HCT116 (cell line): ENCODE measurements around the gene LCN6. TPM values are rescaled to one million over a fixed set of nuclear protein-coding genes. Genes with fewer than 3 reads are reported as not detected.
"Not testable (repeated sequence)": the region's sequence is repeated elsewhere in the genome, so short reads cannot be mapped to it uniquely, and the experiment has no call there.

ENCODE experiments used
- ATAC-seq: fragments of 200-7000 bp; cut with Tn5 transposase; 2 replicates; pipeline ENCODE4 v1.9.1; 2020; ENCODE audit warnings: mild to moderate bottlenecking, moderate library complexity
- BruUV-seq: library from RNA; stranded (reverse); fragments of 400-500 nt; replicated peaks from 2 replicates; lab custom pipeline; 2021; lab: Mats Ljungman, UMichigan
- CTCF ChIA-PET: fragments of 300-600 bp; sonication (Branson Sonifier 250); formaldehyde crosslinking; loops from one replicate; lab custom pipeline; 2021; ENCODE audit warnings: antibody characterized with exemption; lab: Charles Lee
- POLR2A ChIA-PET: fragments of 300-600, 350-600 bp; sonication (Branson Sonifier 250); formaldehyde crosslinking; loops from one replicate; lab custom pipeline; 2021; ENCODE audit warnings: antibody characterized with exemption; lab: Charles Lee
- RAD21 ChIA-PET, 2 experiments: fragments of 300-600 bp; sonication (Branson Sonifier 250); formaldehyde crosslinking; loops; one replicate each; lab custom pipeline; 2023; ENCODE audit warnings: low total read pairs in 2 of 2; ENCODE audit not compliant: uncharacterized antibody in 2 of 2, unreplicated experiment in 2 of 2, low non-redundant PET in 1 of 2; lab: Charles Lee
- DNase-seq: peaks from one replicate; pipeline ENCODE4 v3.0.0-alpha.2; 2010; ENCODE audit warnings: low read depth, low spot score
- H2AFZ ChIP-seq: fragments of 200-600 bp; shearing (Covaris generic), sonication (generic); 2 replicates; pipeline ENCODE4 v1.6.1; 2017; ENCODE audit warnings: low read depth, mixed run types, mixed read lengths, antibody characterized with exemption, low read length; ENCODE audit not compliant: poor library complexity, severe bottlenecking
- H3K27ac ChIP-seq: 2 replicates; pipeline ENCODE4 v1.5.1; 2012; ENCODE audit warnings: low read depth, low read length
- H3K27me3 ChIP-seq: fragments of 200-600 bp; sonication (generic); 2 replicates; pipeline ENCODE4 v1.6.1; 2016; ENCODE audit warnings: mixed run types, low read length, mixed read lengths; ENCODE audit not compliant: insufficient read depth
- H3K36me3 ChIP-seq, 2 experiments: fragments of 200-500 bp in 1 of 2; fragments of 200-600 bp in 1 of 2; sonication (Bioruptor generic) in 1 of 2; sonication (generic) in 1 of 2; 2 replicates each; pipeline versions ENCODE4 v1.5.1 to v1.6.1; 2014 to 2016; ENCODE audit warnings: low read length in 2 of 2, inconsistent platforms in 1 of 2, mixed read lengths in 1 of 2, mixed run types in 1 of 2; ENCODE audit not compliant: insufficient read depth in 2 of 2, control insufficient read depth in 1 of 2
- H3K4me1 ChIP-seq, 2 experiments: fragments of 200-600 bp in 1 of 2; sonication (generic) in 1 of 2; 2 replicates each; pipeline versions ENCODE4 v1.5.1 to v1.6.1; 2012 to 2017; ENCODE audit warnings: low read length in 2 of 2, inconsistent platforms in 1 of 2, mild to moderate bottlenecking in 1 of 2, mixed read lengths in 1 of 2, mixed run types in 1 of 2, moderate library complexity in 1 of 2; ENCODE audit not compliant: insufficient read depth in 2 of 2, control insufficient read depth in 1 of 2
- H3K4me2 ChIP-seq: fragments of 200-600 bp; sonication (generic); 2 replicates; pipeline ENCODE4 v1.6.1; 2017; ENCODE audit warnings: mixed run types, low read length, mixed read lengths
- H3K4me3 ChIP-seq, 2 experiments: fragments of 200-600 bp in 1 of 2; sonication (generic) in 1 of 2; replicated peaks in 1 of 2; 2 replicates each; pipeline ENCODE4 v1.5.1; 2011 to 2016; ENCODE audit warnings: low read length in 2 of 2, control low read depth in 1 of 2, low read depth in 1 of 2, mild to moderate bottlenecking in 1 of 2, mixed read lengths in 1 of 2, mixed run types in 1 of 2
- H3K79me2 ChIP-seq: fragments of 200-600 bp; sonication (generic); 2 replicates; pipeline ENCODE4 v1.6.1; 2017; ENCODE audit warnings: mild to moderate bottlenecking, mixed run types, low read length, moderate library complexity, mixed read lengths; ENCODE audit not compliant: insufficient read depth
- H3K9ac ChIP-seq: fragments of 200-600 bp; sonication (generic); 2 replicates; pipeline ENCODE4 v1.6.1; 2016; ENCODE audit warnings: low read length, mixed read lengths
- H3K9me2 ChIP-seq: fragments of 200-600 bp; sonication (generic), shearing (Covaris generic); 2 replicates; pipeline ENCODE4 v1.6.1; 2017; ENCODE audit warnings: mixed run types, mild to moderate bottlenecking, moderate library complexity; ENCODE audit not compliant: insufficient read depth
- H3K9me3 ChIP-seq, 2 experiments: fragments of 200-500 bp in 1 of 2; fragments of 200-600 bp in 1 of 2; sonication (Bioruptor generic) in 1 of 2; sonication (generic) in 1 of 2; 2 replicates each; pipeline ENCODE4 v1.6.1; 2014 to 2017; ENCODE audit warnings: low read length in 2 of 2, mixed read lengths in 2 of 2, inconsistent platforms in 1 of 2, low read depth in 1 of 2, mild to moderate bottlenecking in 1 of 2, mixed run types in 1 of 2, moderate library complexity in 1 of 2; ENCODE audit not compliant: control insufficient read depth in 1 of 2, insufficient read depth in 1 of 2
- H4K20me1 ChIP-seq: fragments of 200-600 bp; sonication (generic), shearing (Covaris generic); 2 replicates; pipeline ENCODE4 v1.6.1; 2017; ENCODE audit warnings: mixed run types, mild to moderate bottlenecking, moderate library complexity; ENCODE audit not compliant: insufficient read depth
- EGR1 ChIP-seq: IDR thresholded peaks from 2 replicates; pipeline ENCODE4 v1.6.1; 2012; ENCODE audit warnings: low read depth
- EZH2phosphoT487 ChIP-seq: fragments of 200-600 bp; IDR thresholded peaks from 2 replicates; pipeline ENCODE4 v1.6.1; 2018; ENCODE audit warnings: antibody characterized with exemption, borderline replicate concordance
- JUND ChIP-seq: IDR thresholded peaks from 2 replicates; pipeline ENCODE4 v1.6.1; 2012
- RAD21 ChIP-seq: IDR thresholded peaks from 2 replicates; pipeline ENCODE4 v1.6.1; 2012; ENCODE audit warnings: low read depth, mild to moderate bottlenecking
- ZFX ChIP-seq: fragments of 450-650 bp; IDR thresholded peaks from 2 replicates; pipeline ENCODE4 v1.6.1; 2017
- intact Hi-C: fragments of 100-400 bp; cut with micrococcal nuclease; formaldehyde crosslinking; loops from 2 replicates; pipeline ENCODE4 v1.10.0; 2022
- total RNA-seq: library from RNA; stranded (reverse); gene quantifications from one replicate; pipeline ENCODE4 v1.2.1, GENCODE V29; 2021; ENCODE audit not compliant: unreplicated experiment

LCN6 gene
- total RNA-seq, 1 experiment from 2014 or later, result not detected

DNA sequence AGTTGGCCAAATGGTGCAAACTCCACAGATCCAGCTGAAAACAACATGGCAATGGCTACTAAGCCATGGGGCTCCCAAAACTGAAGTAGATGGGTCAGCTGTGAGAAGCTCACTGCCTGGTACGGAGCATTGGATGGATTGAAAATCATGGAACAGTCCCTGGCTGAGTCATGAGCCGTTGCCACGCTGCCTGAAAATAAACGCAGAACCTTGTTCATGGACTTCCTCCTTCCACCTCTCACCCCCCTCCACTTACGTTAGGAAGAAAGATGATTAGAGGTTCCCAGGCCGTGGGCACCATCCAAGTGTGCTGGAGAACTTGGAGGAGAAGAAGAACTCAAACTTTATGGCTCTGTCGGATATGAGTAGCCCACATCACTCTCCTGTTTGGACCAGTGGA, 42.8 kb downstream of the LCN6 start:
- intact Hi-C loops, result no loop called here
- POLR2A ChIA-PET, result no interaction called here
- Histone ChIP-seq H3K9me2 (no peaks in the 10 kb centered on the region), H3K4me1 (peaks cover 0 to 28% of the 10 kb centered on the region in 2 experiments; a peak in 2 of 4 replicates), H4K20me1 (no peaks in the 10 kb centered on the region), H3K4me3 (no peak overlapping the region), H3K9me3 (no peaks in the 10 kb centered on the region), H3K4me2 (no peak overlapping the region), H3K27me3 (no peaks in the 10 kb centered on the region), H3K36me3 (no peaks in the 10 kb centered on the region), H3K79me2 (no peaks in the 10 kb centered on the region), H3K9ac (no peak overlapping the region), H3K27ac (no peak overlapping the region), H2AFZ (no peak overlapping the region)
- RAD21 ChIA-PET, result no interaction called here
- BruUV-seq, result no TSS peak
- ATAC-seq, result no peak; the same call in 1 of the 2 replicates
- no peak for DNase-seq
- TF ChIP-seq EGR1 (no peak), ZFX (no peak), RAD21 (no peak), JUND (no peak), EZH2phosphoT487 (no peak)
- CTCF ChIA-PET, result interaction anchor here (1.1 kb wide), 1 partner anchor 21 kb away, joined by 3 read pairs; no protein-coding TSS in a partner anchor

DNA sequence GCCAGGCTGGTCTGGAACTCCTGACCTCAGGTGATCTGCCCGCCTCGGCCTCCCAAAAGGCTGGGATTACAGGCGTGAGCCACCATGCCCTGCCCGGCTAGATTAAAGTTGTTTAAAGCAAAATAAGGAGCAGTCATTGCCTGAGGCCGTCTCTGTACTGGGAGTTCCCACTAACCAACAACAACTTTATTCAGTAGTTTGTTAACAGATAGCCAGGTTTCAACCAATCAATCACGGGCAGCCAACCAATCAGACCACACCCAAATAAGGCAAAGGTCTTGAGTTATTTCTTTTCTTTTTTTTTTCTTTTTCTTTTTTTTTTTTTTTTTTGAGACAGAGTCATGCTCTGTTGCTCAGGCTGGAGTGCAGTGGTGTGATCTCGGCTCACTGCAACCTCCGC, 43.6 kb downstream of the LCN6 start:
- H3K36me3 ChIP-seq, H2AFZ ChIP-seq, H3K79me2 ChIP-seq, H3K27ac ChIP-seq, H3K9ac ChIP-seq, H3K27me3 ChIP-seq, RAD21 ChIA-PET, H3K4me2 ChIP-seq, DNase-seq, H3K4me3 ChIP-seq, H3K9me2 ChIP-seq, H3K9me3 ChIP-seq, POLR2A ChIA-PET, ATAC-seq, H4K20me1 ChIP-seq, intact Hi-C loops, BruUV-seq: not testable (repeated sequence)
- CTCF ChIA-PET, result interaction anchor here (1.1 to 2.7 kb wide), 2 partner anchors 11 to 22 kb away, joined by 3 to 11 read pairs; no protein-coding TSS in a partner anchor
- H3K4me1 ChIP-seq, result peaks cover 0 to 30% of the 10 kb centered on the region in 2 experiments; a peak in 2 of 4 replicates
